ENCODE measurements around the gene TNFAIP3. TPM values are rescaled to one million over a fixed set of nuclear protein-coding genes. Genes with fewer than 3 reads are reported as not detected.

The TNFAIP3 gene
- total and polyA plus RNA-seq, 2 of the 8 experiments (the other 6 are each of a cell fraction or from before 2014, with no cell fraction given) = 1.6 to 2.0 TPM

DNA sequence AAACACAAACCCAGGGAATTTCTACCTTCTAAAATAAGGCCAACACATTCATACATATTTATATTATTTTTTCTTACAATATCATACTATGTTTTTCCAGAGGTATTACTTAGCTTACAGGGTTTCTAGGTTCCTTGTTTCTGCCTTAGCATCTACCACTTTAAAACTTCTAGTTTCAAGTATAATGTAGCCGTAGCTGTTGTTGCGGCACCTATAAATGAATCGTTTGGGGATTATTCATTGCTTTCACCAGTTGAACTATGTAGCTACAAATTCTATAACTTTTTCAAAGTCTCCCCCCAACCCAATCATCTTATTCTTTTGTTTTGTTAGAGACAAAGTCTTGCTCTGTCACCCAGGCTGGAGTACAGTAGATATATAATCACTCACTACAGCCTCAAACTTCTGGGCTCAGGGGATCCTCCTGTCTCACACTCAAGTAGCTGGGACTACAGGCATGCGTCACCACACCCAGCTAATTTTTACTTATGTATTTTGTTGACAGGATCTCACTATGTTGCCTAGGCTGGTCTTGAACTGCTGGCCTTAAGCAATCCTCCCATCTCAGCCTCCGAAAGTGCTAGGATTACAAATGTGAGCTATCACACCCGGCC is 43.9 kb downstream of the TNFAIP3 start:
- no peaks in the 10 kb centered on the region for H3K23me2 ChIP-seq (ENCODE audit: low read depth, low read length)
- POLR2A ChIA-PET (ENCODE audit: partially characterized antibody) = no interaction called here

More for the DNA sequence above, 43.9 kb downstream of the TNFAIP3 start:
- no peak overlapping the region for H3K9ac ChIP-seq (replicated peaks in 1 of 4; ENCODE audit: extremely low read depth in 1 of 4, low read depth in 3 of 4, low read length in 3 of 4)
- H2AFZ ChIP-seq (ENCODE audit: low read length) = no peak overlapping the region
- H3K56ac ChIP-seq (replicated peaks; ENCODE audit: insufficient read length, low read depth, low read length) = no peak overlapping the region
- no peak overlapping the region for H2BK15ac ChIP-seq (ENCODE audit: low read length)
- H4K91ac ChIP-seq (replicated peaks; ENCODE audit: insufficient read length, low read length) = no peak overlapping the region
- H3K4ac ChIP-seq (replicated peaks; ENCODE audit: insufficient read length, low read depth, low read length) = no peak overlapping the region
- DNase-seq (ENCODE audit: low read depth in 1 of 2, low spot score in 2 of 2) (no peak), FAIRE-seq (no peak)
- CTCF ChIA-PET (ENCODE audit: partially characterized antibody) = interaction anchor here (0.7 to 2.4 kb wide), 7 partner anchors 9 to 203 kb away, joined by 3 to 6 read pairs (median 3); partner anchors contain the start of gene TNFAIP3
- no peaks in the 10 kb centered on the region for H3K9me3 ChIP-seq (ENCODE audit: insufficient read depth in 2 of 2, low read depth in 1 of 2, low read length in 1 of 2)
- no peak overlapping the region for H3K4me2 ChIP-seq (ENCODE audit: insufficient read depth in 1 of 2, low read depth in 2 of 2, low read length in 2 of 2)
- no peaks in the 10 kb centered on the region for H3K36me3 ChIP-seq (ENCODE audit: control insufficient read depth in 2 of 4, insufficient read depth in 4 of 4, low read length in 3 of 4)
- no peak overlapping the region for H3K4me3 ChIP-seq (ENCODE audit: extremely low read depth in 1 of 4, insufficient read depth in 2 of 4, low read depth in 3 of 4, low read length in 4 of 4)
- H3K14ac ChIP-seq (ENCODE audit: insufficient read length) = no peak overlapping the region
- no peaks in the 10 kb centered on the region for H3K79me2 ChIP-seq (ENCODE audit: control insufficient read depth in 1 of 2, insufficient read depth in 2 of 2, low read length in 2 of 2)
- H2AK5ac ChIP-seq (ENCODE audit: low read depth, low read length) = no peak overlapping the region
- no peaks in the 10 kb centered on the region for H4K20me1 ChIP-seq (replicated peaks in 1 of 2; ENCODE audit: control insufficient read depth in 1 of 2, insufficient read depth in 2 of 2, low read length in 2 of 2)
- no peaks in the 10 kb centered on the region for H3K27me3 ChIP-seq (replicated peaks in 1 of 4; ENCODE audit: control insufficient read depth in 3 of 4, extremely low read depth in 1 of 4, insufficient read depth in 3 of 4, low read length in 3 of 4)
- no peak overlapping the region for H2BK120ac ChIP-seq (replicated peaks; ENCODE audit: low read depth, low read length)
- no peak overlapping the region for H4K5ac ChIP-seq (ENCODE audit: insufficient read length, low read depth, low read length)
- no peak overlapping the region for H3K23ac ChIP-seq (ENCODE audit: insufficient read length)
- H2BK5ac ChIP-seq (ENCODE audit: low read depth, low read length) = no peak overlapping the region
- 90% methylated on average over 6 of the region's 6 CpGs; no CpG with 5 or more reads in 1 of the 2 experiments for WGBS, 2 experiments (ENCODE audit: extremely low coverage in 1 of 2, insufficient coverage in 1 of 2, insufficient read length in 1 of 2, insufficient replicate concordance in 2 of 2, low coverage in 1 of 2, low lambda C conversion rate in 2 of 2, missing lambda C conversion rate in 1 of 2)
- no peak overlapping the region for H3K18ac ChIP-seq (ENCODE audit: extremely low read depth, low read length)
- H3K4me1 ChIP-seq (replicated peaks in 1 of 4; ENCODE audit: control insufficient read depth in 3 of 4, insufficient read depth in 4 of 4, low read length in 3 of 4) = no peaks in the 10 kb centered on the region
- no peak overlapping the region for H4K8ac ChIP-seq (ENCODE audit: extremely low read depth, insufficient read depth, low read length)
- no peak overlapping the region for H3K27ac ChIP-seq (ENCODE audit: low read depth, low read length)
- H3K79me1 ChIP-seq (ENCODE audit: low read depth, low read length) = no peaks in the 10 kb centered on the region
- no peak overlapping the region for H2BK12ac ChIP-seq (ENCODE audit: low read depth, low read length)
- TF ChIP-seq KDM1A (IDR thresholded peaks at IDR 0.05; ENCODE audit: borderline replicate concordance, low read length) = no peak
- H2BK20ac ChIP-seq (ENCODE audit: low read length) = no peak overlapping the region
